GM12878 (cell line): ENCODE measurements around the gene TRRAP.

ENCODE experiments used
- CBX5 ChIP-seq: sonication (generic); IDR thresholded peaks from 2 replicates; pipeline ENCODE4 v1.6.1; 2016; ENCODE audit warnings: low read depth, moderate library complexity, mild to moderate bottlenecking, inconsistent platforms
- CTCF ChIP-seq, 3 experiments: IDR thresholded peaks in 2 of 3; conservative IDR thresholded peaks in 1 of 3; 2 replicates each; pipeline ENCODE4 v1.5.1; 2011; ENCODE audit warnings: low read depth in 3 of 3, low read length in 3 of 3, mild to moderate bottlenecking in 3 of 3, control low read depth in 2 of 3, moderate library complexity in 2 of 3, inconsistent platforms in 1 of 3, mixed read lengths in 1 of 3; ENCODE audit not compliant: control insufficient read depth in 2 of 3, insufficient read depth in 1 of 3; ENCODE audit errors: extremely low read depth in 1 of 3
- POLR2A ChIP-seq: IDR thresholded peaks from 2 replicates; pipeline ENCODE4 v1.6.1; 2011; ENCODE audit warnings: low read depth, mild to moderate bottlenecking, low read length
- SP1 ChIP-seq: IDR thresholded peaks from one replicate; pipeline ENCODE4 v1.6.1; 2011; ENCODE audit warnings: low read depth, low read length
- ZNF217 ChIP-seq: fragments of 450-650 bp; IDR thresholded peaks from 2 replicates; pipeline ENCODE4 v1.6.1; 2017; ENCODE audit warnings: antibody characterized with exemption, mild to moderate bottlenecking

- no peak for TF ChIP-seq CTCF (IDR thresholded peaks at IDR 0.05 in 2 of 3, conservative IDR thresholded peaks at IDR 0.05 in 1 of 3; ENCODE audit: control insufficient read depth in 2 of 3, extremely low read depth in 1 of 3, insufficient read depth in 1 of 3, low read depth in 3 of 3, low read length in 3 of 3)
- TF ChIP-seq SP1, result no peak
- no peak for TF ChIP-seq CBX5
- TF ChIP-seq POLR2A, result 0 out of 2 replicates have a peak, but pooled peaks have one; percentile 26
- TF ChIP-seq ZNF217, result no peak
Measured at GRCh38 chr7:99002148-99002826, 124.0 kb downstream of the TRRAP start.
